Smooth muscle cell of bladder (primary cell): ENCODE measurements around the gene C16orf74. TPM values are rescaled to one million over a fixed set of nuclear protein-coding genes. Genes with fewer than 3 reads are reported as not detected.

Source experiments
- total RNA-seq: library from RNA; depleted of rRNA; stranded (reverse); fragments of >200 nt; gene quantifications from 2 replicates; pipeline ENCODE4 v1.2.3, GENCODE V29; 2014

C16orf74 gene
- total RNA-seq: 4.7 and 6.9 TPM in 2 replicates

GRCh38 chr16:85750827-85751697 is at the start of gene C16orf74:
TSS of gene C16orf74 (minus strand) at chr16:85751096. CDS start at chr16:85735217, 15,879 bp downstream.

GRCh38 chr16:85799497-85800320 is 48.8 kb upstream of the C16orf74 start, which contains the start of the genes COX4I1 and EMC8:
TSS of gene COX4I1 (plus strand) at chr16:85799695. CDS start at chr16:85801206, 1,511 bp downstream.
TSS of gene EMC8 (minus strand) at chr16:85799544. CDS start at chr16:85799295, 249 bp downstream.

GRCh38 chr16:85688586-85689284 is 62.2 kb downstream of the C16orf74 start, which contains the start of gene GINS2:
TSS of gene GINS2 (minus strand) at chr16:85688954. CDS start at chr16:85688898, 56 bp downstream.

Other genes with a start within 250 kb of the C16orf74 start
- gene GSE1, start 137.8 kb downstream of the C16orf74 start, total RNA-seq: 21.3 and 32.3 TPM in 2 replicates
- gene GINS2, start 62.1 kb downstream of the C16orf74 start, total RNA-seq: 1.1 and 1.4 TPM in 2 replicates
- 26.3 and 28.7 TPM in 2 replicates for gene EMC8, start 48.4 kb upstream of the C16orf74 start, total RNA-seq
- 658 and 659 TPM in 2 replicates for gene COX4I1, start 48.6 kb upstream of the C16orf74 start, total RNA-seq
- 0.09 and 0.57 TPM in 2 replicates for gene IRF8, start 148.1 kb upstream of the C16orf74 start, total RNA-seq